Naive thymus-derived CD4-positive, alpha-beta T cell (primary cell): ENCODE measurements around the gene MTFR1L. TPM values are rescaled to one million over a fixed set of nuclear protein-coding genes. Genes with fewer than 3 reads are reported as not detected.
A peak's percentile ranks its signal among the peaks of the same experiment; 100 is the strongest.

ENCODE experiments used
- ATAC-seq: fragments of 150-1000 bp; cut with Tn5 transposase; 2 replicates; pipeline ENCODE4 v1.10.0; 2021; ENCODE audit warnings: mild to moderate bottlenecking, moderate library complexity
- CTCF ChIA-PET: fragments of 350-600 bp; sonication (Branson Sonifier 250); formaldehyde crosslinking; loops from one replicate; lab custom pipeline; 2021; ENCODE audit warnings: antibody characterized with exemption; lab: Charles Lee
- POLR2A ChIA-PET: fragments of 350-600 bp; sonication (Branson Sonifier 250); formaldehyde crosslinking; loops from one replicate; lab custom pipeline; 2021; ENCODE audit warnings: antibody characterized with exemption, inconsistent platforms; lab: Charles Lee
- DNase-seq, 9 donors: peaks; one replicate each; pipeline versions ENCODE4 v3.0.0 to v3.0.0-alpha.2; 2020 to 2022; ENCODE audit warnings: mixed read lengths in 1 of 9
- H3K27ac ChIP-seq: one replicate; pipeline ENCODE4 v1.7.0; 2013; ENCODE audit warnings: mild to moderate bottlenecking, low read depth, low read length, moderate library complexity
- H3K27me3 ChIP-seq, 2 donors: one replicate each; pipeline ENCODE4 v1.7.0; 2013; ENCODE audit warnings: low read length in 2 of 2, mild to moderate bottlenecking in 2 of 2, moderate library complexity in 2 of 2; ENCODE audit not compliant: control insufficient read depth in 2 of 2, insufficient read depth in 2 of 2
- H3K36me3 ChIP-seq, 3 experiments: 1 replicate in 2 of 3; 2 replicates in 1 of 3; pipeline ENCODE4 v1.7.0; 2013; ENCODE audit warnings: low read length in 3 of 3, mild to moderate bottlenecking in 3 of 3, moderate library complexity in 1 of 3; ENCODE audit not compliant: insufficient read depth in 3 of 3, control insufficient read depth in 2 of 3
- H3K4me1 ChIP-seq, 2 donors: one replicate each; pipeline ENCODE4 v1.7.0; 2013; ENCODE audit warnings: low read length in 2 of 2, mild to moderate bottlenecking in 2 of 2, moderate library complexity in 1 of 2; ENCODE audit not compliant: control insufficient read depth in 2 of 2, insufficient read depth in 2 of 2
- H3K4me3 ChIP-seq: 2 replicates; pipeline ENCODE4 v1.7.0; 2013; ENCODE audit warnings: mild to moderate bottlenecking, low read length
- H3K9me3 ChIP-seq, 3 experiments: 1 replicate in 2 of 3; 2 replicates in 1 of 3; pipeline ENCODE4 v1.7.0; 2013; ENCODE audit warnings: low read length in 3 of 3; ENCODE audit not compliant: control insufficient read depth in 2 of 3
- H3K27ac Mint-ChIP-seq, 9 donors: one replicate each; pipeline ENCODE4 v1.8.0; 2020 to 2022; ENCODE audit warnings: mixed read lengths in 9 of 9, mild to moderate bottlenecking in 8 of 9, moderate library complexity in 5 of 9, inconsistent platforms in 2 of 9
- H3K27me3 Mint-ChIP-seq, 5 donors: one replicate each; pipeline ENCODE4 v1.8.0; 2021 to 2022; ENCODE audit warnings: mixed read lengths in 5 of 5, mild to moderate bottlenecking in 1 of 5
- H3K36me3 Mint-ChIP-seq, 5 donors: one replicate each; pipeline ENCODE4 v1.8.0; 2020 to 2022; ENCODE audit warnings: mixed read lengths in 5 of 5, mild to moderate bottlenecking in 3 of 5, inconsistent platforms in 1 of 5
- H3K4me1 Mint-ChIP-seq, 7 donors: one replicate each; pipeline ENCODE4 v1.8.0; 2020 to 2022; ENCODE audit warnings: mixed read lengths in 7 of 7, mild to moderate bottlenecking in 3 of 7, inconsistent platforms in 1 of 7
- H3K4me3 Mint-ChIP-seq, 10 donors: one replicate each; pipeline ENCODE4 v1.8.0; 2020 to 2022; ENCODE audit warnings: mild to moderate bottlenecking in 10 of 10, mixed read lengths in 10 of 10, moderate library complexity in 6 of 10, inconsistent platforms in 2 of 10
- H3K9me3 Mint-ChIP-seq, 11 donors: one replicate each; pipeline ENCODE4 v1.8.0; 2020 to 2022; ENCODE audit warnings: mixed read lengths in 11 of 11, mild to moderate bottlenecking in 4 of 11, inconsistent platforms in 1 of 11, moderate library complexity in 1 of 11
- intact Hi-C, 2 donors: fragments of 100-400 bp; cut with micrococcal nuclease; formaldehyde crosslinking; loops; one replicate each; pipeline ENCODE4 v1.15.1; 2023
- polyA plus RNA-seq, 2 donors: library from polyadenylated mRNA; unstranded; fragments of 300-500 nt; fragmentation: Illumina TruSeq; gene quantifications; one replicate each; pipeline ENCODE4 v1.2.3, GENCODE V29; 2021
- total RNA-seq, 6 experiments: library from RNA in 5 of 6; stranded (reverse) in 5 of 6; gene quantifications; 1 replicate in 5 of 6; 2 replicates in 1 of 6; pipeline ENCODE4 v1.2.3 and lab custom pipeline; 2021 to 2026

Gene MTFR1L
- total and polyA plus RNA-seq, 7 experiments from 2014 or later = 39.6 to 60.2 (median 42.4) TPM

GRCh38 chr1:25786887-25787759, 32.6 kb upstream of the MTFR1L start:
- Histone ChIP-seq H3K9me3 (no peaks in the 10 kb centered on the region), H3K27ac (peak overlapping the region; percentile 26), H3K4me1 (no peaks in the 10 kb centered on the region), H3K27me3 (no peaks in the 10 kb centered on the region), H3K4me3 (no peak overlapping the region), H3K36me3 (peaks cover 0 to 91% (median 29%) of the 10 kb centered on the region in 3 experiments)
- no peak overlapping the region for H3K4me3 Mint-ChIP-seq
- intact Hi-C loops = no loop called here
- POLR2A ChIA-PET = interaction anchor here (0.7 to 1.8 kb wide), 4 partner anchors 9 to 165 kb away, joined by 3 to 8 read pairs (median 5); no protein-coding TSS in a partner anchor
- no peaks in the 10 kb centered on the region for H3K9me3 Mint-ChIP-seq
- ATAC-seq (no peak), DNase-seq (no peak)
- CTCF ChIA-PET = interaction anchor here (0.5 to 1.5 kb wide), 7 partner anchors 9 to 582 kb away, joined by 3 to 8 read pairs (median 3); no protein-coding TSS in a partner anchor
- peaks cover 0 to 13% (median 0%) of the 10 kb centered on the region in 5 donors for H3K27me3 Mint-ChIP-seq
- peaks cover 0 to 35% (median 14%) of the 10 kb centered on the region in 7 donors for H3K4me1 Mint-ChIP-seq
- peaks cover 4 to 58% (median 24%) of the 10 kb centered on the region in 5 donors for H3K36me3 Mint-ChIP-seq
- peak overlapping the region in 8 of 9 donors; percentile 59 to 90 (median 78) for H3K27ac Mint-ChIP-seq

- H3K9me3 ChIP-seq = no peaks in the 10 kb centered on the region
- peaks cover 4 to 52% (median 19%) of the 10 kb centered on the region in 5 donors for H3K36me3 Mint-ChIP-seq
- no peak for ATAC-seq
- H3K36me3 ChIP-seq = peaks cover 0 to 84% (median 24%) of the 10 kb centered on the region in 3 experiments
- H3K9me3 Mint-ChIP-seq = no peaks in the 10 kb centered on the region
- peak overlapping the region in 7 of 9 donors; percentile 67 to 80 (median 73) for H3K27ac Mint-ChIP-seq
- POLR2A ChIA-PET = interaction anchor here (0.6 to 1.8 kb wide), 5 partner anchors 10 to 165 kb away, joined by 3 to 8 read pairs (median 5); partner anchors contain the start of gene MTFR1L
- H3K4me1 ChIP-seq = no peaks in the 10 kb centered on the region
- H3K27me3 Mint-ChIP-seq = peaks cover 0 to 13% (median 0%) of the 10 kb centered on the region in 5 donors
- intact Hi-C loops = no loop called here
- no peak overlapping the region for H3K4me3 ChIP-seq
- DNase-seq = no peak
- no peaks in the 10 kb centered on the region for H3K27me3 ChIP-seq
- peaks cover 0 to 32% (median 12%) of the 10 kb centered on the region in 7 donors for H3K4me1 Mint-ChIP-seq
- H3K4me3 Mint-ChIP-seq = no peak overlapping the region
- H3K27ac ChIP-seq = no peak overlapping the region
- CTCF ChIA-PET = interaction anchor here (0.5 to 1.5 kb wide), 8 partner anchors 8 to 583 kb away, joined by 3 to 8 read pairs (median 3); no protein-coding TSS in a partner anchor
These were observed 32.0 kb upstream of the MTFR1L start for GRCh38 chr1:25787760-25788166.

- Histone ChIP-seq H3K9me3 (no peaks in the 10 kb centered on the region), H3K27ac (no peak overlapping the region), H3K4me1 (peaks cover 0 to 14% of the 10 kb centered on the region in 2 donors), H3K4me3 (no peak overlapping the region), H3K27me3 (no peaks in the 10 kb centered on the region), H3K36me3 (peaks cover 0 to 57% (median 6%) of the 10 kb centered on the region in 3 experiments)
- peaks cover 0 to 34% (median 13%) of the 10 kb centered on the region in 5 donors for H3K36me3 Mint-ChIP-seq
- peaks cover 0 to 39% (median 29%) of the 10 kb centered on the region in 7 donors for H3K4me1 Mint-ChIP-seq
- intact Hi-C loops = no loop called here
- peak overlapping the region in 8 of 9 donors; percentile 49 to 83 (median 72) for H3K27ac Mint-ChIP-seq
- ATAC-seq (no peak), DNase-seq (no peak)
- peaks cover 0 to 21% (median 0%) of the 10 kb centered on the region in 5 donors for H3K27me3 Mint-ChIP-seq
- H3K9me3 Mint-ChIP-seq = peaks cover 0 to 2% (median 0%) of the 10 kb centered on the region in 11 donors
- POLR2A ChIA-PET = interaction anchor here (0.6 to 0.7 kb wide), 2 partner anchors 71 to 300 kb away, joined by 3 to 4 read pairs; no protein-coding TSS in a partner anchor
- CTCF ChIA-PET = no interaction called here
- no peak overlapping the region for H3K4me3 Mint-ChIP-seq
These were observed 29.3 kb upstream of the MTFR1L start for GRCh38 chr1:25790472-25790871.

- Histone ChIP-seq H3K36me3 (peaks cover 0 to 41% (median 3%) of the 10 kb centered on the region in 3 experiments), H3K27me3 (no peaks in the 10 kb centered on the region), H3K4me1 (peaks cover 13 to 29% of the 10 kb centered on the region in 2 donors), H3K9me3 (no peaks in the 10 kb centered on the region), H3K4me3 (no peak overlapping the region), H3K27ac (no peak overlapping the region)
- peak overlapping the region in 6 of 9 donors; percentile 16 to 79 (median 60) for H3K27ac Mint-ChIP-seq
- intact Hi-C loops = no loop called here
- ATAC-seq (no peak), DNase-seq (no peak)
- ChIA-PET CTCF (no interaction called here), POLR2A (interaction anchor here (1.0 to 1.9 kb wide), 3 partner anchors 10 to 167 kb away, joined by 4 to 7 read pairs (median 5); no protein-coding TSS in a partner anchor)
- H3K36me3 Mint-ChIP-seq = peaks cover 0 to 26% (median 10%) of the 10 kb centered on the region in 5 donors
- H3K4me3 Mint-ChIP-seq = peak overlapping the region in 1 of 10 donors; percentile 3
- peaks cover 0 to 30% (median 0%) of the 10 kb centered on the region in 5 donors for H3K27me3 Mint-ChIP-seq
- peaks cover 10 to 53% (median 44%) of the 10 kb centered on the region in 7 donors for H3K4me1 Mint-ChIP-seq
- H3K9me3 Mint-ChIP-seq = peaks cover 0 to 4% (median 0%) of the 10 kb centered on the region in 11 donors
These were observed 27.6 kb upstream of the MTFR1L start for GRCh38 chr1:25792115-25792514.

- peak overlapping the region in 8 of 9 donors; percentile 86 to 98 (median 88) for H3K27ac Mint-ChIP-seq
- intact Hi-C loops = no loop called here
These were observed 26.1 kb upstream of the MTFR1L start for GRCh38 chr1:25793585-25794170.

More at GRCh38 chr1:25793585-25794170, 26.1 kb upstream of the MTFR1L start:
- Mint-ChIP-seq H3K27me3 (peaks cover 0 to 25% (median 0%) of the 10 kb centered on the region in 5 donors), H3K36me3 (peaks cover 0 to 14% (median 6%) of the 10 kb centered on the region in 5 donors), H3K4me1 (peaks cover 19 to 69% (median 60%) of the 10 kb centered on the region in 7 donors), H3K4me3 (peak overlapping the region in 4 of 10 donors; percentile 3 to 54 (median 23)), H3K9me3 (peaks cover 0 to 4% (median 0%) of the 10 kb centered on the region in 11 donors)
- Histone ChIP-seq H3K4me3 (no peak overlapping the region), H3K27ac (peak overlapping the region; percentile 37), H3K36me3 (peaks cover 0 to 28% (median 0%) of the 10 kb centered on the region in 3 experiments), H3K4me1 (peaks cover 23 to 42% of the 10 kb centered on the region in 2 donors), H3K9me3 (no peaks in the 10 kb centered on the region), H3K27me3 (no peaks in the 10 kb centered on the region)
- ChIA-PET CTCF (interaction anchor here (0.7 to 1.6 kb wide), 5 partner anchors 19 to 271 kb away, joined by 3 to 5 read pairs (median 4); no protein-coding TSS in a partner anchor), POLR2A (interaction anchor here (0.7 to 1.9 kb wide), 5 partner anchors 8 to 169 kb away, joined by 4 to 8 read pairs (median 5); no protein-coding TSS in a partner anchor)
- no peak for DNase-seq
- ATAC-seq = no peak
